HUES6 (cell line): ENCODE results near the gene SPDYE2.
"Not testable (repeated sequence)": the region's sequence is repeated elsewhere in the genome, so short reads cannot be mapped to it uniquely, and the experiment has no call there.

Experiments
- H3K27ac ChIP-seq: 2 replicates; pipeline ENCODE4 v1.7.0; 2013; ENCODE audit warnings: low read depth, mild to moderate bottlenecking, low read length, inconsistent platforms
- H3K27me3 ChIP-seq: 2 replicates; pipeline ENCODE4 v1.6.1; 2013; ENCODE audit warnings: low read length; ENCODE audit not compliant: control insufficient read depth, insufficient read depth
- H3K36me3 ChIP-seq: 2 replicates; pipeline ENCODE4 v1.6.1; 2013; ENCODE audit warnings: low read length; ENCODE audit not compliant: control insufficient read depth, insufficient read depth
- H3K4me1 ChIP-seq: 2 replicates; pipeline ENCODE4 v1.6.1; 2013; ENCODE audit warnings: low read length; ENCODE audit not compliant: control insufficient read depth, insufficient read depth
- H3K4me3 ChIP-seq: 2 replicates; pipeline ENCODE4 v1.5.1; 2013; ENCODE audit warnings: low read depth, low read length
- H3K9ac ChIP-seq: one replicate; pipeline ENCODE4 v1.6.1; 2013; ENCODE audit warnings: mild to moderate bottlenecking, low read length
- H3K9me3 ChIP-seq: 2 replicates; pipeline ENCODE4 v1.6.1; 2013; ENCODE audit warnings: low read depth, low read length; ENCODE audit not compliant: control insufficient read depth, insufficient read depth

SPDYE2 gene

DNA sequence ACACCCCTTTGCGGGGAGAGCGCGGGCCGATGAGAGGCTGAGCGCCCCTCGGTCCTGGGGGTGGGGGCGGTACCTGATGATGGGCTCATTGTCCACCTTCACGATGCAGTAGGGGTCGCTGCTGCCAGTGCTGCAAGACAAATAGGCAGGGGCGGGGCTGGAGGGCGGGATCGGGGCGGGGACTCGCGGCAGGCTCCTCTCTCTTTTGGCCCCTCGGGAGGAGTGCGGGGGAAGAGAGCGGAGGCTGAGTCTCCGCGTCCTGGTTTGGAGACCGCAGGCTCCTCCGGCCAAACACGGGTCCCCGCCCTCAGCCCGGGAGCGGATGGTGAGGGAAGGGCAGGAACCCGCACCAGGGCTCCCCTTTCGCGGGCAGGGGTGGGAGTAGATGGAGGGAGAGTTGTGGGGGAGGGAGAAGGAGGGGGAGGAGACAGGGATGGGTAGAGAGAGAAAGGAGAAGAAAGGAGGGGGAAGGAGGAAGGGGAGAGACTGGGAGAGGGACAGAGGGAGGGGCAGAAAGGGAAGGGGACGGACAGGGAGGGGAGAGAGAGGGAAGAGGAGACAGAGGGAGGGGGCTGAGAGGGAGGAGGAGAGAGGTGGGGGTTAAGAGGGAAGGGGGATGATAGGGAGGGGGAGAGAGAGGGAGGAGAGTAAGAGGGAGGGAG is 60.1 kb downstream of the SPDYE2 start:
- H3K4me1 ChIP-seq, H3K27me3 ChIP-seq, H3K4me3 ChIP-seq, H3K9ac ChIP-seq, H3K36me3 ChIP-seq, H3K27ac ChIP-seq, H3K9me3 ChIP-seq: not testable (repeated sequence)

GRCh38 chr7:102611675-102612325 is 60.8 kb downstream of the SPDYE2 start:
- H3K9ac ChIP-seq, H3K4me3 ChIP-seq, H3K4me1 ChIP-seq, H3K27me3 ChIP-seq, H3K36me3 ChIP-seq, H3K27ac ChIP-seq, H3K9me3 ChIP-seq: not testable (repeated sequence)
